H9 (cell line): Measurements from ENCODE around the gene TMEM17. TPM values are rescaled to one million over a fixed set of nuclear protein-coding genes. Genes with fewer than 3 reads are reported as not detected.

Source experiments
- DNase-seq: peaks from one replicate; pipeline ENCODE4 v3.0.0-alpha.2; 2017
- H2AFZ ChIP-seq: one replicate; pipeline ENCODE4 v1.6.1; 2013; ENCODE audit warnings: mild to moderate bottlenecking, low read length, control low read depth, moderate library complexity
- H2AK5ac ChIP-seq: 2 replicates; pipeline ENCODE4 v1.6.1; 2013; ENCODE audit warnings: low read length, control low read depth, mixed read lengths; ENCODE audit not compliant: insufficient read length
- H2BK120ac ChIP-seq: one replicate; pipeline ENCODE4 v1.6.1; 2013; ENCODE audit warnings: low read depth, mild to moderate bottlenecking, low read length, control low read depth, inconsistent platforms; ENCODE audit not compliant: poor library complexity, severe bottlenecking
- H2BK12ac ChIP-seq: 2 replicates; pipeline ENCODE4 v1.6.1; 2013; ENCODE audit warnings: low read length, control low read depth, mixed read lengths, low read depth; ENCODE audit not compliant: insufficient read length
- H2BK15ac ChIP-seq: 2 replicates; pipeline ENCODE4 v1.6.1; 2013; ENCODE audit warnings: low read depth, low read length, control low read depth
- H2BK20ac ChIP-seq: one replicate; pipeline ENCODE4 v1.6.1; 2013; ENCODE audit warnings: low read depth, mild to moderate bottlenecking, low read length, control low read depth, inconsistent platforms; ENCODE audit not compliant: poor library complexity, severe bottlenecking
- H2BK5ac ChIP-seq: 2 replicates; pipeline ENCODE4 v1.6.1; 2013; ENCODE audit warnings: low read length, control low read depth, mixed read lengths; ENCODE audit not compliant: insufficient read length
- H3K14ac ChIP-seq: 2 replicates; pipeline ENCODE4 v1.6.1; 2013; ENCODE audit warnings: low read length, control low read depth; ENCODE audit not compliant: insufficient read depth
- H3K18ac ChIP-seq: 2 replicates; pipeline ENCODE4 v1.6.1; 2013; ENCODE audit warnings: low read depth, mild to moderate bottlenecking, mixed read lengths, low read length, control low read depth; ENCODE audit not compliant: insufficient read length
- H3K23ac ChIP-seq: 2 replicates; pipeline ENCODE4 v1.6.1; 2013; ENCODE audit warnings: low read length, control low read depth, mixed read lengths, low read depth; ENCODE audit not compliant: insufficient read length
- H3K23me2 ChIP-seq: 2 replicates; pipeline ENCODE4 v1.6.1; 2013; ENCODE audit warnings: low read depth, mild to moderate bottlenecking, mixed read lengths, low read length, control low read depth; ENCODE audit not compliant: insufficient read length, poor library complexity, severe bottlenecking
- H3K27ac ChIP-seq: 2 replicates; pipeline ENCODE4 v1.5.1; 2013; ENCODE audit warnings: low read length, control low read depth, mixed read lengths, low read depth; ENCODE audit not compliant: insufficient read length
- H3K27me3 ChIP-seq: 2 replicates; pipeline ENCODE4 v1.6.1; 2013; ENCODE audit warnings: low read length, control low read depth, inconsistent platforms; ENCODE audit not compliant: insufficient read depth
- H3K4ac ChIP-seq: 2 replicates; pipeline ENCODE4 v1.6.1; 2013; ENCODE audit warnings: low read depth, mild to moderate bottlenecking, control low read depth, inconsistent platforms, low read length, moderate library complexity
- H3K4me1 ChIP-seq: 2 replicates; pipeline ENCODE4 v1.6.1; 2013; ENCODE audit warnings: low read length, control low read depth, inconsistent platforms; ENCODE audit not compliant: insufficient read depth
- H3K4me2 ChIP-seq: 2 replicates; pipeline ENCODE4 v1.6.1; 2013; ENCODE audit warnings: low read length, control low read depth, mixed read lengths; ENCODE audit not compliant: insufficient read length, insufficient read depth
- H3K56ac ChIP-seq: 2 replicates; pipeline ENCODE4 v1.6.1; 2013; ENCODE audit warnings: low read depth, mild to moderate bottlenecking, mixed read lengths, low read length, control low read depth; ENCODE audit not compliant: insufficient read length
- H3K79me1 ChIP-seq: 2 replicates; pipeline ENCODE4 v1.6.1; 2013; ENCODE audit warnings: low read depth, mild to moderate bottlenecking, moderate library complexity, low read length, control low read depth, inconsistent platforms; ENCODE audit not compliant: insufficient read depth, poor library complexity, severe bottlenecking
- H3K79me2 ChIP-seq: 2 replicates; pipeline ENCODE4 v1.6.1; 2013; ENCODE audit warnings: low read length, control low read depth, inconsistent platforms; ENCODE audit not compliant: insufficient read depth
- H3K9ac ChIP-seq: 2 replicates; pipeline ENCODE4 v1.6.1; 2013; ENCODE audit warnings: low read length, control low read depth, mixed read lengths; ENCODE audit not compliant: insufficient read length; ENCODE audit errors: extremely low read depth
- H3K9me3 ChIP-seq: one replicate; pipeline ENCODE4 v1.6.1; 2013; ENCODE audit warnings: low read depth, low read length, inconsistent platforms; ENCODE audit not compliant: control insufficient read depth
- H3T11ph ChIP-seq: one replicate; pipeline ENCODE4 v1.6.1; 2013; ENCODE audit warnings: mild to moderate bottlenecking, low read length, control low read depth, inconsistent platforms
- H4K20me1 ChIP-seq: one replicate; pipeline ENCODE4 v1.6.1; 2013; ENCODE audit not compliant: control insufficient read depth, insufficient read length, insufficient read depth
- H4K5ac ChIP-seq: 2 replicates; pipeline ENCODE4 v1.6.1; 2013; ENCODE audit warnings: low read depth, mild to moderate bottlenecking, mixed read lengths, low read length, control low read depth; ENCODE audit not compliant: insufficient read length
- H4K8ac ChIP-seq: replicated peaks from 2 replicates; pipeline ENCODE4 v1.6.1; 2013; ENCODE audit warnings: low read length, control low read depth, mixed read lengths, low read depth; ENCODE audit not compliant: insufficient read length
- H4K91ac ChIP-seq: 2 replicates; pipeline ENCODE4 v1.6.1; 2013; ENCODE audit warnings: low read depth, mild to moderate bottlenecking, moderate library complexity, mixed read lengths, low read length, control low read depth; ENCODE audit not compliant: insufficient read length
- H3K27ac Mint-ChIP-seq, 3 experiments: 2 replicates in 2 of 3; 3 replicates in 1 of 3; pipeline ENCODE4 v1.8.0; 2020 to 2021; ENCODE audit warnings: mixed read lengths in 3 of 3, mild to moderate bottlenecking in 1 of 3, moderate library complexity in 1 of 3
- H3K27me3 Mint-ChIP-seq: 2 replicates; pipeline ENCODE4 v1.8.0; 2021; ENCODE audit warnings: low read depth, mild to moderate bottlenecking, moderate library complexity, mixed read lengths
- H3K36me3 Mint-ChIP-seq, 3 experiments: 2 replicates in 2 of 3; 3 replicates in 1 of 3; pipeline ENCODE4 v1.8.0; 2020 to 2021; ENCODE audit warnings: low read depth in 3 of 3, mixed read lengths in 3 of 3; ENCODE audit not compliant: insufficient read depth in 1 of 3
- H3K4me1 Mint-ChIP-seq, 2 experiments: 2 replicates each; pipeline ENCODE4 v1.8.0; 2020; ENCODE audit warnings: mixed read lengths in 2 of 2
- H3K4me3 Mint-ChIP-seq, 2 experiments: 2 replicates in 1 of 2; 3 replicates in 1 of 2; pipeline ENCODE4 v1.8.0; 2020 to 2021; ENCODE audit warnings: mild to moderate bottlenecking in 2 of 2, mixed read lengths in 2 of 2, moderate library complexity in 1 of 2
- H3K9me3 Mint-ChIP-seq, 2 experiments: 2 replicates in 1 of 2; 3 replicates in 1 of 2; pipeline ENCODE4 v1.8.0; 2020; ENCODE audit warnings: mild to moderate bottlenecking in 2 of 2, mixed read lengths in 2 of 2, moderate library complexity in 1 of 2
- WGBS: extraction: QIAGEN DNeasy Blood & Tissue Kit; methylation state at CpG from one replicate; pipeline ENCODE4 v1.1.7; 2013; ENCODE audit warnings: missing lambda C conversion rate, low lambda C conversion rate, mixed read lengths; ENCODE audit not compliant: insufficient read length; ENCODE audit errors: extremely low coverage; 5-methylcytosine and 5-hydroxymethylcytosine counted together
- total RNA-seq: library from RNA; stranded (reverse); gene quantifications from 2 replicates; pipeline ENCODE4 v1.2.1, GENCODE V29; 2021
- TF ChIP-seq, protein P1 (sequence below): fragments of 200-600 bp; sonication (generic); conservative IDR thresholded peaks from 3 replicates; pipeline ENCODE4 v1.8.0; 2021; ENCODE audit warnings: antibody characterized with exemption, mild to moderate bottlenecking

TMEM17 gene
- total RNA-seq, 1 experiment from 2014 or later = 1.3 TPM

- no peak overlapping the region for H3K23ac ChIP-seq
- H3K9me3 ChIP-seq = no peaks in the 10 kb centered on the region
- WGBS = no CpG with 5 or more reads among the region's 2 CpGs
- Mint-ChIP-seq H3K36me3 (no peaks in the 10 kb centered on the region), H3K4me3 (no peak overlapping the region), H3K4me1 (no peaks in the 10 kb centered on the region), H3K27me3 (no peaks in the 10 kb centered on the region), H3K9me3 (no peaks in the 10 kb centered on the region), H3K27ac (no peak overlapping the region)
- H2AK5ac ChIP-seq = no peak overlapping the region
- no peaks in the 10 kb centered on the region for H3K23me2 ChIP-seq
- H4K8ac ChIP-seq = no peak overlapping the region
- H3K18ac ChIP-seq = no peak overlapping the region
- TF ChIP-seq, protein P1, sequence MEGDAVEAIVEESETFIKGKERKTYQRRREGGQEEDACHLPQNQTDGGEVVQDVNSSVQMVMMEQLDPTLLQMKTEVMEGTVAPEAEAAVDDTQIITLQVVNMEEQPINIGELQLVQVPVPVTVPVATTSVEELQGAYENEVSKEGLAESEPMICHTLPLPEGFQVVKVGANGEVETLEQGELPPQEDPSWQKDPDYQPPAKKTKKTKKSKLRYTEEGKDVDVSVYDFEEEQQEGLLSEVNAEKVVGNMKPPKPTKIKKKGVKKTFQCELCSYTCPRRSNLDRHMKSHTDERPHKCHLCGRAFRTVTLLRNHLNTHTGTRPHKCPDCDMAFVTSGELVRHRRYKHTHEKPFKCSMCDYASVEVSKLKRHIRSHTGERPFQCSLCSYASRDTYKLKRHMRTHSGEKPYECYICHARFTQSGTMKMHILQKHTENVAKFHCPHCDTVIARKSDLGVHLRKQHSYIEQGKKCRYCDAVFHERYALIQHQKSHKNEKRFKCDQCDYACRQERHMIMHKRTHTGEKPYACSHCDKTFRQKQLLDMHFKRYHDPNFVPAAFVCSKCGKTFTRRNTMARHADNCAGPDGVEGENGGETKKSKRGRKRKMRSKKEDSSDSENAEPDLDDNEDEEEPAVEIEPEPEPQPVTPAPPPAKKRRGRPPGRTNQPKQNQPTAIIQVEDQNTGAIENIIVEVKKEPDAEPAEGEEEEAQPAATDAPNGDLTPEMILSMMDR = no peak
- no peaks in the 10 kb centered on the region for H3K27me3 ChIP-seq
- no peak overlapping the region for H3T11ph ChIP-seq
- no peak overlapping the region for H2BK15ac ChIP-seq
- no peaks in the 10 kb centered on the region for H3K79me1 ChIP-seq
- H3K14ac ChIP-seq = no peak overlapping the region
- H3K79me2 ChIP-seq = no peaks in the 10 kb centered on the region
- no peak overlapping the region for H2BK12ac ChIP-seq
- H4K5ac ChIP-seq = no peak overlapping the region
- no peak overlapping the region for H3K27ac ChIP-seq
- H4K91ac ChIP-seq = no peak overlapping the region
- no peak overlapping the region for H2AFZ ChIP-seq
- no peak overlapping the region for H2BK120ac ChIP-seq
- H3K4me1 ChIP-seq = no peaks in the 10 kb centered on the region
- H3K4me2 ChIP-seq = no peak overlapping the region
- no peak overlapping the region for H3K56ac ChIP-seq
- no peak overlapping the region for H2BK20ac ChIP-seq
- H2BK5ac ChIP-seq = no peak overlapping the region
- H3K4ac ChIP-seq = no peak overlapping the region
- H3K9ac ChIP-seq = no peak overlapping the region
- no peaks in the 10 kb centered on the region for H4K20me1 ChIP-seq
- DNase-seq = no peak
These were observed 44.5 kb upstream of the TMEM17 start for GRCh38 chr2:62550461-62550860.
